PC-3 (cell line): ENCODE data around the gene ADRB2. TPM values are rescaled to one million over a fixed set of nuclear protein-coding genes. Genes with fewer than 3 reads are reported as not detected.

Experiments used
- ATAC-seq: fragments of 200-7000 bp; cut with Tn5 transposase; 2 replicates; pipeline ENCODE4 v1.9.1; 2020; ENCODE audit warnings: mild to moderate bottlenecking, moderate library complexity
- BruUV-seq: library from RNA; stranded (reverse); fragments of 400-500 nt; replicated peaks from 2 replicates; lab custom pipeline; 2021; lab: Mats Ljungman, UMichigan
- CTCF ChIA-PET: fragments of 300-600 bp; sonication (Branson Sonifier 250); formaldehyde crosslinking; loops from one replicate; lab custom pipeline; 2022; ENCODE audit warnings: antibody characterized with exemption; lab: Charles Lee
- POLR2A ChIA-PET: fragments of 300-600 bp; sonication (Branson Sonifier 250); formaldehyde crosslinking; loops from one replicate; lab custom pipeline; 2022; ENCODE audit warnings: antibody characterized with exemption; ENCODE audit not compliant: unreplicated experiment; lab: Charles Lee
- DNase-seq: peaks from one replicate; pipeline ENCODE4 v3.0.0-alpha.2; 2015
- H2AFZ ChIP-seq: fragments of 300-600 bp; sonication (generic); 2 replicates; pipeline ENCODE4 v1.6.0; 2016; ENCODE audit warnings: antibody characterized with exemption, low read length
- H3F3A ChIP-seq: fragments of 300-600 bp; sonication (generic); one replicate; pipeline ENCODE4 v1.6.0; 2017; ENCODE audit warnings: antibody characterized with exemption, low read length, control low read depth, mild to moderate bottlenecking; ENCODE audit not compliant: unreplicated experiment
- H3K27ac ChIP-seq: fragments of 300-600 bp; sonication (generic); 2 replicates; pipeline ENCODE4 v1.5.1; 2016; ENCODE audit warnings: mild to moderate bottlenecking, low read length
- H3K27me3 ChIP-seq: fragments of 300-600 bp; sonication (generic); 2 replicates; pipeline ENCODE4 v1.6.1; 2016; ENCODE audit warnings: low read length, mixed read lengths
- H3K36me3 ChIP-seq: fragments of 300-600 bp; sonication (generic); 2 replicates; pipeline ENCODE4 v1.6.1; 2016; ENCODE audit warnings: low read depth, mixed run types, low read length, mixed read lengths
- H3K4me1 ChIP-seq: fragments of 300-600 bp; sonication (generic); 2 replicates; pipeline ENCODE4 v1.5.1; 2016; ENCODE audit warnings: low read length; ENCODE audit not compliant: insufficient read depth
- H3K4me2 ChIP-seq: fragments of 300-600 bp; sonication (generic); 2 replicates; pipeline ENCODE4 v1.6.0; 2016; ENCODE audit warnings: low read length
- H3K4me3 ChIP-seq: fragments of 300-600 bp; sonication (generic); 2 replicates; pipeline ENCODE4 v1.5.1; 2016; ENCODE audit warnings: mild to moderate bottlenecking, low read length, mixed read lengths
- H3K79me2 ChIP-seq: fragments of 300-600 bp; sonication (generic); 2 replicates; pipeline ENCODE4 v1.6.1; 2017; ENCODE audit warnings: low read length, mixed read lengths
- H3K9ac ChIP-seq: fragments of 300-600 bp; sonication (generic); 2 replicates; pipeline ENCODE4 v1.6.0; 2016; ENCODE audit warnings: mild to moderate bottlenecking, low read length
- H3K9me2 ChIP-seq: fragments of 300-600 bp; sonication (generic); replicated peaks from 2 replicates; pipeline ENCODE4 v1.6.1; 2016; ENCODE audit warnings: mixed run types, low read length, mixed read lengths
- H3K9me3 ChIP-seq: fragments of 300-600 bp; sonication (generic); 2 replicates; pipeline ENCODE4 v1.6.1; 2016; ENCODE audit warnings: low read length, mixed read lengths
- H4K20me1 ChIP-seq: fragments of 300-600 bp; sonication (generic); 2 replicates; pipeline ENCODE4 v1.6.1; 2016; ENCODE audit warnings: low read length, mixed read lengths
- EZH2 ChIP-seq: fragments of 300-600 bp; sonication (generic); IDR thresholded peaks from one replicate; pipeline ENCODE4 v1.6.1; 2017; ENCODE audit warnings: antibody characterized with exemption, mild to moderate bottlenecking, low read length; ENCODE audit not compliant: unreplicated experiment
- EZH2phosphoT487 ChIP-seq: fragments of 300-600 bp; sonication (generic); IDR thresholded peaks from 2 replicates; pipeline ENCODE4 v1.6.1; 2018; ENCODE audit warnings: mild to moderate bottlenecking, antibody characterized with exemption, low read length, borderline replicate concordance
- intact Hi-C: fragments of 100-400 bp; cut with micrococcal nuclease; formaldehyde crosslinking; loops from 2 replicates; pipeline ENCODE4 v1.9.0; 2023
- total RNA-seq: library from RNA; depleted of rRNA; stranded (reverse); fragments of >200 nt; gene quantifications from 2 replicates; pipeline ENCODE4 v1.2.3, GENCODE V29; 2014
- TF ChIP-seq, protein P1 (sequence below): fragments of 300-600 bp; sonication (generic); conservative IDR thresholded peaks from 2 replicates; pipeline ENCODE4 v1.5.1; 2017; ENCODE audit warnings: antibody characterized with exemption, low read depth, mild to moderate bottlenecking, low read length

The ADRB2 gene
- total RNA-seq, 1 experiment from 2014 or later: 41.1 TPM

DNA sequence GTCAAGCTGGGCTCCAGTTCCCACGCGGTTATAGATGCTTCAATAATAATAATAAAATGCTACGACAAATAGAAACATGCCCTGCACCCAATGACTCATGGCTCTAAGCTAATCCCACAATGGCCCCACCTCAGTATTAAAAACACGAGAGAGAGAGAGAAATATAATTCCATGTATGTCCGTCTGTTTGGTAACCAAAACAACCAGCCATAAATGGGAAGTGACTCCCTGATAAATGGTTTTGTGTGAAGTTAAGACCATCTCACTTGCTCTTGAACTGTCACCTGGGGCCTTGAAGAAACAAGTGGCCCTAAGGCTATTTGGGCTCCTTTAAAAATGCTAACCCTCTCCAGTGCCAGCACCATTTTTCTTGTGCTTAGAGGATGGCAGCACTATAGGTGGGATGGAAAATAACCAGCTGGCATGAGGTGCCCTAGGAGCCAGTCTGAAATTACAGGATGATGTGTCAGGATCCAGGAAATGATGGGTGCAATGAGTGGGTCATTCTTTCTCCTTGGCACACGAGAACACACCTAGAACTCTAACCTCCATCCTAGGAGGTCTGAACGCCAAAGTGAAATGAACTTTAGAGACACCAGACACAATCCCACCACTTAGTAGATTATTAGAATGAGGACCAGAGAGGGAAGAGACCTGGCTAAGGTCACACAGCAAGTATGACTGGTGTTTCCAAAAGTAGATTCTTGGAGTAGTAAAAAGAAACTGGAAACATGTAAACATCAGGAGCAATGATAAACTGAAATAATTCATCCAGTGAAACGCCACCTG, 35.7 kb upstream of the ADRB2 start:
- TF ChIP-seq EZH2 (no peak), EZH2phosphoT487 (no peak)
- TF ChIP-seq, protein P1, sequence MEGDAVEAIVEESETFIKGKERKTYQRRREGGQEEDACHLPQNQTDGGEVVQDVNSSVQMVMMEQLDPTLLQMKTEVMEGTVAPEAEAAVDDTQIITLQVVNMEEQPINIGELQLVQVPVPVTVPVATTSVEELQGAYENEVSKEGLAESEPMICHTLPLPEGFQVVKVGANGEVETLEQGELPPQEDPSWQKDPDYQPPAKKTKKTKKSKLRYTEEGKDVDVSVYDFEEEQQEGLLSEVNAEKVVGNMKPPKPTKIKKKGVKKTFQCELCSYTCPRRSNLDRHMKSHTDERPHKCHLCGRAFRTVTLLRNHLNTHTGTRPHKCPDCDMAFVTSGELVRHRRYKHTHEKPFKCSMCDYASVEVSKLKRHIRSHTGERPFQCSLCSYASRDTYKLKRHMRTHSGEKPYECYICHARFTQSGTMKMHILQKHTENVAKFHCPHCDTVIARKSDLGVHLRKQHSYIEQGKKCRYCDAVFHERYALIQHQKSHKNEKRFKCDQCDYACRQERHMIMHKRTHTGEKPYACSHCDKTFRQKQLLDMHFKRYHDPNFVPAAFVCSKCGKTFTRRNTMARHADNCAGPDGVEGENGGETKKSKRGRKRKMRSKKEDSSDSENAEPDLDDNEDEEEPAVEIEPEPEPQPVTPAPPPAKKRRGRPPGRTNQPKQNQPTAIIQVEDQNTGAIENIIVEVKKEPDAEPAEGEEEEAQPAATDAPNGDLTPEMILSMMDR: no peak
- Histone ChIP-seq H3K79me2 (no peaks in the 10 kb centered on the region), H3K9me2 (no peaks in the 10 kb centered on the region), H3K27ac (peak overlapping the region; percentile 93), H3K9me3 (no peaks in the 10 kb centered on the region), H3K4me3 (peak overlapping the region; percentile 22), H3K4me2 (peak overlapping the region; percentile 68), H4K20me1 (no peaks in the 10 kb centered on the region), H2AFZ (peak overlapping the region; percentile 12; the same call in 1 of the 2 replicates), H3K27me3 (no peaks in the 10 kb centered on the region), H3K9ac (peak overlapping the region; percentile 75), H3K4me1 (peaks cover 74% of the 10 kb centered on the region), H3K36me3 (no peaks in the 10 kb centered on the region), H3F3A (no peaks in the 10 kb centered on the region)
- BruUV-seq: TSS peak; percentile 90
- intact Hi-C loops: loop anchor here (2.0 kb wide), 1 partner anchor 14 kb away; no protein-coding TSS in a partner anchor
- POLR2A ChIA-PET: interaction anchor here (0.6 to 1.0 kb wide), 3 partner anchors 14 to 217 kb away, joined by 3 to 6 read pairs (median 4); no protein-coding TSS in a partner anchor
- ATAC-seq (peak; percentile 62), DNase-seq (peak; percentile 94)
- CTCF ChIA-PET: interaction anchor here (0.6 to 2.2 kb wide), 3 partner anchors 49 to 123 kb away, joined by 3 to 11 read pairs (median 3); no protein-coding TSS in a partner anchor

DNA sequence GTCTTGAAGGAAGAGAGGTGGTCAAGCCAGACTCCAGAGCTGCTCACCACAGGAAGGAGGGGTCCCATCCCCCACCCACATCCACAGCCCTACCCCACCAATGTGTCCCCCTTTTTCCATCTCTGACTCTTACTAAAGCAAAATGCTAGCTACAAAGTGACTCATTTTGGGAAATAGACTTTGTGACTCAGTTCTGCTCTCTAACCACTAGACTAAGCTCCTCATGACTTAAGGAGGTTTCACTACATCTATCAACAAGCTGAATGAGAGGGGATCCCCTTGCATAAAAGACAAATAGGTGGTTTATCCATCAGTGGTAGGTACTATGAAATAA, 35.1 kb upstream of the ADRB2 start:
- ChIA-PET CTCF (interaction anchor here (0.6 to 2.2 kb wide), 3 partner anchors 50 to 123 kb away, joined by 3 to 11 read pairs (median 3); no protein-coding TSS in a partner anchor), POLR2A (interaction anchor here (0.6 to 1.0 kb wide), 2 partner anchors 15 to 216 kb away, joined by 3 to 6 read pairs; no protein-coding TSS in a partner anchor)
- Histone ChIP-seq H3K4me1 (peaks cover 76% of the 10 kb centered on the region), H3K9me3 (no peaks in the 10 kb centered on the region), H3K9me2 (no peaks in the 10 kb centered on the region), H3F3A (no peaks in the 10 kb centered on the region), H2AFZ (no peak overlapping the region), H3K36me3 (no peaks in the 10 kb centered on the region), H3K27ac (peak overlapping the region; percentile 93), H3K79me2 (no peaks in the 10 kb centered on the region), H4K20me1 (no peaks in the 10 kb centered on the region), H3K4me2 (peak overlapping the region; percentile 68), H3K9ac (peak overlapping the region; percentile 75), H3K27me3 (no peaks in the 10 kb centered on the region), H3K4me3 (peak overlapping the region; percentile 22; the same call in 1 of the 2 replicates)
- peak; percentile 95 for DNase-seq
- no TSS peak for BruUV-seq
- intact Hi-C loops: loop anchor here (2.0 kb wide), 1 partner anchor 14 kb away; no protein-coding TSS in a partner anchor
- TF ChIP-seq, protein P1: no peak
- TF ChIP-seq EZH2 (no peak), EZH2phosphoT487 (no peak)
- ATAC-seq: peak; percentile 62
